Stimulated activated CD8-positive, alpha-beta memory T cell treated with anti-CD3 and anti-CD28 coated beads, Interleukin-2, amount 100 ng/mL, for 48 hours (primary cell): ENCODE results near the gene VOPP1.
A peak's percentile ranks its signal among the peaks of the same experiment; 100 is the strongest.

ENCODE experiments used
- DNase-seq, 2 donors: peaks; one replicate each; pipeline ENCODE4 v3.0.0-alpha.2; 2020; ENCODE audit warnings: low read depth in 2 of 2

The VOPP1 gene

GRCh38 chr7:55555160-55555559 lies 17.1 kb downstream of the VOPP1 start:
- no peak for DNase-seq

GRCh38 chr7:55554038-55554437 lies 18.3 kb downstream of the VOPP1 start:
- DNase-seq: no peak

GRCh38 chr7:55553024-55553345 lies 19.3 kb downstream of the VOPP1 start:
- DNase-seq: no peak

GRCh38 chr7:55552320-55553023 lies 19.8 kb downstream of the VOPP1 start:
- DNase-seq: no peak

GRCh38 chr7:55550841-55551537 lies 21.3 kb downstream of the VOPP1 start:
- no peak for DNase-seq

- DNase-seq: no peak
Observed at GRCh38 chr7:55550010-55550663, 22.2 kb downstream of the VOPP1 start.

GRCh38 chr7:55549457-55549856 lies 22.8 kb downstream of the VOPP1 start:
- no peak for DNase-seq

GRCh38 chr7:55548295-55548731 lies 24.0 kb downstream of the VOPP1 start:
- no peak for DNase-seq

GRCh38 chr7:55546814-55547213 lies 25.5 kb downstream of the VOPP1 start:
- no peak for DNase-seq

GRCh38 chr7:55545496-55545895 lies 26.8 kb downstream of the VOPP1 start:
- no peak for DNase-seq

- DNase-seq: no peak
Observed at GRCh38 chr7:55540226-55540858, 32.0 kb downstream of the VOPP1 start.

GRCh38 chr7:55539380-55539779 lies 32.9 kb downstream of the VOPP1 start:
- no peak for DNase-seq

- no peak for DNase-seq
Observed at GRCh38 chr7:55538538-55538937, 33.8 kb downstream of the VOPP1 start.

- no peak for DNase-seq
Observed at GRCh38 chr7:55537458-55537990, 34.8 kb downstream of the VOPP1 start.

GRCh38 chr7:55536619-55537457 lies 35.5 kb downstream of the VOPP1 start:
- DNase-seq: no peak

GRCh38 chr7:55535617-55536016 lies 36.7 kb downstream of the VOPP1 start:
- no peak for DNase-seq

GRCh38 chr7:55534916-55535590 lies 37.2 kb downstream of the VOPP1 start:
- DNase-seq: no peak

GRCh38 chr7:55534262-55534915 lies 37.9 kb downstream of the VOPP1 start:
- peak; percentile 43 to 59 for DNase-seq

- no peak for DNase-seq
Observed at GRCh38 chr7:55533729-55534080, 38.6 kb downstream of the VOPP1 start.

- DNase-seq: peak; percentile 45 to 61
Observed at GRCh38 chr7:55533050-55533728, 39.1 kb downstream of the VOPP1 start.
